NCI-H2196 (cell line): ENCODE data around the gene NDUFV1.
"Not testable (repeated sequence)": the region's sequence is repeated elsewhere in the genome, so short reads cannot be mapped to it uniquely, and the experiment has no call there.

ENCODE experiments used
- DNase-seq: peaks from one replicate; lab custom pipeline; 2025; ENCODE audit not compliant: unreplicated experiment; lab: John Stamatoyannopoulos, UW

The NDUFV1 gene

GRCh38 chr11:67611165-67611564 lies 4.4 kb downstream of the NDUFV1 start:
- no peak for DNase-seq

GRCh38 chr11:67611704-67612587 lies 5.2 kb downstream of the NDUFV1 start:
- DNase-seq = no peak

- DNase-seq = no peak
These were observed 6.0 kb downstream of the NDUFV1 start for GRCh38 chr11:67612751-67613150.

- no peak for DNase-seq
These were observed 6.7 kb downstream of the NDUFV1 start for GRCh38 chr11:67613313-67613959.

- DNase-seq = peak; percentile 23
These were observed 7.4 kb downstream of the NDUFV1 start for GRCh38 chr11:67613960-67614715.

- peak; percentile 52 for DNase-seq
These were observed 8.3 kb downstream of the NDUFV1 start for GRCh38 chr11:67614730-67615714.

GRCh38 chr11:67615728-67616430 lies 9.1 kb downstream of the NDUFV1 start:
- no peak for DNase-seq

GRCh38 chr11:67616431-67617242 lies 9.9 kb downstream of the NDUFV1 start:
- DNase-seq = no peak

- no peak for DNase-seq
These were observed 10.7 kb downstream of the NDUFV1 start for GRCh38 chr11:67617243-67617953.

- DNase-seq = not testable (repeated sequence)
These were observed 12.3 kb downstream of the NDUFV1 start for GRCh38 chr11:67618901-67619659.

GRCh38 chr11:67619683-67620618 lies 13.2 kb downstream of the NDUFV1 start:
- not testable (repeated sequence) for DNase-seq

- not testable (repeated sequence) for DNase-seq
These were observed 13.9 kb downstream of the NDUFV1 start for GRCh38 chr11:67620621-67621020.

- not testable (repeated sequence) for DNase-seq
These were observed 15.2 kb downstream of the NDUFV1 start for GRCh38 chr11:67621928-67622327.

- DNase-seq = not testable (repeated sequence)
These were observed 16.2 kb downstream of the NDUFV1 start for GRCh38 chr11:67622905-67623304.

GRCh38 chr11:67623795-67624194 lies 17.1 kb downstream of the NDUFV1 start:
- not testable (repeated sequence) for DNase-seq

- not testable (repeated sequence) for DNase-seq
These were observed 19.5 kb downstream of the NDUFV1 start for GRCh38 chr11:67626131-67626833.
